CD4-positive, alpha-beta T cell treated with Interleukin-10 for 1 hour (primary cell): ENCODE measurements around the gene PTPRQ.
"Not testable (repeated sequence)": the region's sequence is repeated elsewhere in the genome, so short reads cannot be mapped to it uniquely, and the experiment has no call there.

Experiments
- DNase-seq: peaks from one replicate; pipeline ENCODE4 v3.0.0-alpha.2; 2020

Gene PTPRQ

GRCh38 chr12:80477521-80478145, 33.6 kb downstream of the PTPRQ start:
- DNase-seq: not testable (repeated sequence)

- DNase-seq: no peak
Observed at GRCh38 chr12:80484746-80485145, 40.7 kb downstream of the PTPRQ start.

GRCh38 chr12:80485222-80485987, 41.4 kb downstream of the PTPRQ start:
- DNase-seq: no peak

DNA sequence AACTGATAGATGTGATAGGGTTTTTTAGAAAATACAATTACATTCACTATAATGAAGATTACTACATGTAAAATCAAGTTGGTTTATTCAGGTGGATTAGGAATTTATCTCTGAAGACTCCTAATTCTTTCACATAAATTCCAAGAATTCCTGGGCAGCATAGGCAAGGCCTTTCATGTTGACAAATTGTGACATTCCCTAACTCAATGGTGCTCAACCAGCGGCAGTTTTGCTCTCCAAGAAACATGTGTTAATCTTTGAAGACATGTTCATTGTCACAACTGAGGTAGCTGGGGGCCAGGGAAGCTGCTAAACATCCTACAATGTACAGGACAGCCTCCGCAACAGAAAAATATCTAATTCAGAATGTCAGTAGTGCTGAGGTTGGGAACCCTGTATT, 46.3 kb downstream of the PTPRQ start:
- DNase-seq: no peak

DNA sequence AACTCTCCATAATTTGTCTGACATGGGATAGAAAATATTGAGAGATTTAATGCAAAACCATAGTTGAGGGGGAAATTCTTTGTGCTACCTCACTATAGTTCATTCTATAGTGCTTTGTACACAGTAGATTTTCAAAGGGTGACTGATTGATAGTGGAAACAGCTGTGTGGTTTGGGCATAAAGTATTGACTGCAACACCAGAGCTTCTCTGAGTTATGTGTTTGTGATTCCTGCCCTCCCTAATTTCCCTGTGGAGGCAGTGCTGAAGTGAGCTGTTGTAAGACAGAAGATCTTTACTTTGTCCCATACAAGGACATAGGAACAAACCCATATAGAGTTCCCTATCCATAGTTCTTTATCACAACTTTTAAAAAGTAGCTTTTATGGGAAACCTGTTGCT, 47.1 kb downstream of the PTPRQ start:
- no peak for DNase-seq

DNA sequence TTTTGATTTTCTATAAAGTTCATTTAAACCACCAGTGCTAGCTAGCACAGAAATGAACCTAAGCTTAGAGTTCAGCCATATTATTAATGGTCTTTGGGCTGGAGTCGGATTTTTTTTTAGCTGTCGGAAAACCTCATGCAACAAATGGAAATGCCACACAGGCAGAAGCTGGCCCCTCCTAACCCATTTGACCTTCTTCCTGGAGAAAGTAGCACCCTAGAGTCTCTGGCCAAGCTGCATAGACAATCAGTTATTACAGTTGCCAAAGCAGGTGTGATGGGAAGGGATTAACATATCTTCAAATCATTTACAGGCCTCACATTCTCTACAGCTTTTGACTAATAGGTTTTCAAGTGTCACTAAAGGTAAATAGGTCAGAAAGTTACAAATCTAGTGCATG, 49.4 kb downstream of the PTPRQ start:
- no peak for DNase-seq

DNA sequence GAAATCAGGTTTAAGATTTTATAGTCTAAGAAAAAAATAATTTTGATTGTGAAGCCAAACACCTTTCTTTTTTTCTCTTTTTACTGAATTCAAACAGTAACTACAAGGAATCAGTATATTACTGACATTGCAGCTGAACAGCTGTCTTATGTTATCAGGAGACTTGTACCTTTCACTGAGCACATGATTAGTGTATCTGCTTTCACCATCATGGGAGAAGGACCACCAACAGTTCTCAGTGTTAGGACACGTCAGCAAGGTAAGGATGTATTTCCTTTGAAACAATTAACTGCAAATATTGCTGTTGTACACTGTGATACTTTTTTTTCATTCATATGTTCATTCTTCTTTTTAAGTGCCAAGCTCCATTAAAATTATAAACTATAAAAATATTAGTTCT, 50.8 kb downstream of the PTPRQ start:
- DNase-seq: no peak

GRCh38 chr12:80498059-80498728, 54.2 kb downstream of the PTPRQ start:
- no peak for DNase-seq

DNA sequence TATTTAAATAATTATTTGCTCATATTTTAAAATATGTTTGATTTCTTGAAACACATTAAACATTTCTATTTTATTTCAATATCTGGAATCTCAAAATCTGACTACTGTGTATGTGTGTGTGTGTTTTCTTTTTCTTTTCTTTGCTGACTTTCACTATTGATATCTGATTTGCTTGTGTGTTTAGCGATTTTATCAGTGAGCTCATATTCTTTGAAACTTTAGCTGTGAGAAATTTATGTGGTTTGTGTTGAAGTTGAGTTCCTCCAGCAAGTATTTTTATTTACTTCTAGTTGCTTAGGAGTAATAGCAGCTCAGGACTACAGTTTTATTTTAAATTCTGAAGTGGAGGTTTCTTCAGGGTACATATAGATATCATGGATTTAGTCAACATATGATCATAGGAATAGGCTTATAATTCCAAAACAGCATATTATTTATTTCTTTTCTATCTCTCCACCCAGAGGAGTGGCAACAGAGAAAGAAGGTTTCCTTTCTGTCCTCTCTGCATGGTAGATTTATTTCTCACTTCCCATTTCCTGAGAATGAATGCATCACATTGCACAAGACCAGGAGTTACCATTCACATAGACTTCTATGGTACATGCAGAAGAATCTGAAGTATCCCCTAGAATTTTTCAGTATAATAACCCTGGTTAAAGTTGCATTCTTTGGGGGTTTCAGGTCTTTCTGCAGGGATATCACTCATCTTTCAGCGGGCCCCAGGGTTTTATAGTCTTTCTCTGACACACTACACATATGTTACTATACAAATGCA, 60.5 kb downstream of the PTPRQ start:
- DNase-seq: no peak

DNA sequence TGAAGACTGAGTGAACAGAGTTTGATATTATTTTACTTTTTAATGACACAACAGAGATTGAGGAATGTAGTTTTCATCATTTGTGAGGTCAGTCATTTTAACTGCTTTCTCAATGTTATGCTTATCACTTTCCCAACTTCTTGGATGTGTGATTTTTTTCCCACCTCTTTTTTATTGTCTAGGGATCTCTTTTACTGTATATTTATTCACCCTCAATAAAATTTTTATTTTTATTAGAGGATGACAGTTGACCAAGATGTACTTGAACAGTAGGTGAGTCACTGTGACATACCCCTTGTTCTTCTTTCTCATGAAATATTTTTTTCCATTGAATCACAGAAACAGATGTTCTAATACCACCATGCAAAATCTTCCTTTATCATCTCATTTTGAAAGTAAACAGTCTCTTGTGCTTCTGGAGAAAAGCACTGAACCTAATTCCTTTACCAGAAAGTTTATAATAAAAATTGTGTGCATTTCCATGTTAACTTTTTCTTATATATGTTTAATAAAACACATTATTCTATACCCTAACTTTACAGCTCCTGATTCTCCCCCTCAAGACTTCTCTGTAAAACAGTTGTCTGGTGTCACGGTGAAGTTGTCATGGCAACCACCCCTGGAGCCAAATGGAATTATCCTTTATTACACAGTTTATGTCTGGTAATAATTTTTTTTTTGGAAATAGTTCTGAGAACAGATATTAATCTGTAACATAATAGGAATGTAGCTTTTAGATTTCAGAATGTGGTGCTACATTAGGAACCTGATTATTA, 65.9 kb downstream of the PTPRQ start:
- DNase-seq: no peak

- no peak for DNase-seq
Observed at GRCh38 chr12:80512781-80513180, 68.7 kb downstream of the PTPRQ start.

- no peak for DNase-seq
Observed at GRCh38 chr12:80513211-80513610, 69.2 kb downstream of the PTPRQ start.

DNA sequence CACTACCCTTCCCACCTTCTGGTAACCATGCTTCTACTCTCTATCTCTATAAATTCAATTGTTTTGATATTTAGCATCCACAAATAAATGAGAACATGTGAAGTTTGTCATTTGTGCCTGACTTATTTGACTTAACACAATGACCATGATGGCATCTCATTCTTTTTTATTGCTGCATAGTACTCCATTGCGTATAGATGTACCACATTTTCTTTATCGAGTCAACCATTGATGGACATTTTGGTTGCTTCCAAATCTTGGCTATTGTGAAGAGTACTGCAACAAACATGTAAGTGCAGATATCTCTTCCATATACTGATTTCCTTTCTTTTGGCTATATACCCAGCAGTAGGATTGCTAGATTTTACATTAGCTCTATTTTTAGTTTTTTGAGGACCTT, 73.6 kb downstream of the PTPRQ start:
- no peak for DNase-seq

DNA sequence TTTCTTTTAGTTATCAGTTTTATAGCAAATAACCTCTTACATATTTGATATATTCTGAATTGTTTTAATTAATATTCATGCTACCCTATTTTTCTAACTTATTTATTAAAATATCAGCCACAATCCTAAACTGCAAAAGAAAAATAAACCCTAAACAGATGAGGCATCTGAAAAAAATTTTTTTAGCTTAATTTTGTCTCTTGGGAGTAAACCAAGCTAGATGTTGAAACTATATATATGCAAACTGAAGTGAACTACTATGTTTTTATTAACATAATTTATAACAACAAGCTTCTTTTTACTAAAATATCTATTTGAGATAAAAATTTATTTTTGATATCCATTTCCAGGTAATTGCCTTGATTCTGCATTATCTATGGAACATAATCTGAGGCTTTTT, 87.6 kb downstream of the PTPRQ start:
- DNase-seq: no peak

GRCh38 chr12:80539029-80539428, 95.0 kb downstream of the PTPRQ start:
- DNase-seq: no peak

GRCh38 chr12:80549298-80549697, 105.3 kb downstream of the PTPRQ start:
- no peak for DNase-seq

DNA sequence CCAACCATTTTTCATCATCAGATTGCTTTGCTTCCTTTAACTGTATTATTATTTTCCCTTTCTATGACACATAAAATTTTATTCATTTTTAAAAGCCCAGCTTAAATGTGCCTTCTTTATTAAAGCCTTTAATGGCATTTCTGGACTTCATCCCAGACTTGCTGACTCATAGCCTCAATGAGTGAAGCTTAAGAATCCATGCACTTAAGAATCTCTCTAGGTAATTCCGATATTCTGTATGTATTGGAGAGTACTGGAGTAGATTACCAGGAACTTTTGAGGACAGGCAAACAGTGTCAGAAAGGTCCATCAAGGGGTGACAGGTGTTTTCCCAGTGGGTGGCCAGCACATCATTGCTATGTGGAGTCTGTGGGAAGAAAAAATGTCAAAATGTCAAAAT, 107.9 kb downstream of the PTPRQ start:
- no peak for DNase-seq

- DNase-seq: no peak
Observed at GRCh38 chr12:80553316-80553715, 109.3 kb downstream of the PTPRQ start.

DNA sequence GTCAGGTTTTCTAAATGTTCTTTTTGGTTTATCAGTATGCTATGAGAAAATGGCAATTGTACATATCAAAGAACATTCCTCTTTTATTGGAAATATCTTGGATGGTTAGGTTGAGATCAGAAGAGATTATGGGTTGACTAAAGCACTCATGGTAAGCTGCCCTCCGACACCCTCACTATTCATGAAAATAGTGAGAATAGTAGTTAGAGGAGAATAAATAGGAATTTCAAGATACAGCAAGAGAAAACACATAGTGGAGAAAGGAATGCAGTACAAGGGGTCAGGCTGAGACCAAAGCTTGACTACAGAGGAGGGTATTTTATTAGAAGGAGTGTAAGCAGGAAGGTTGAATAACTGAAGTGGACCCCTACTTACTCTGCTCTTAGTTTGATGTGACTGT, 112.5 kb downstream of the PTPRQ start:
- DNase-seq: no peak

- DNase-seq: no peak
Observed at GRCh38 chr12:80559766-80560165, 115.7 kb downstream of the PTPRQ start.

DNA sequence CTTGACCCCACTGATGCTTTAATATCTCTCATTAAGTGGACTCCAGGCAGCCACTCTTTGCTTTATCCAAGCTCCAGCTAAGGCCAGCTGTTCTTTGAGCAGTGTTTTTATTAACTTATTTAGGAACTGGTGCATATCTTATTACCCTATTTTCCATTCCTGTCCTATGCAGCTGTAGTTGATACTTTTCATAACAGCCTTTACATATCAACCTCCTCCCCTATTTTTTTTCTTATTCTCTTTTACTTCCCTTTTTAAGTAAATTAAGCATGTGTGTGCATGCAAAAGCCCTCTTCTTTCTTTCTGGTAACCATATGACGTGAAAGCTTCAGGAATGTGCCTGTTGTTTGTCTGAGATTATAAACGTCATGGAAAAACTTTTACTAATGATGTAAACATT, 121.2 kb downstream of the PTPRQ start:
- no peak for DNase-seq

DNA sequence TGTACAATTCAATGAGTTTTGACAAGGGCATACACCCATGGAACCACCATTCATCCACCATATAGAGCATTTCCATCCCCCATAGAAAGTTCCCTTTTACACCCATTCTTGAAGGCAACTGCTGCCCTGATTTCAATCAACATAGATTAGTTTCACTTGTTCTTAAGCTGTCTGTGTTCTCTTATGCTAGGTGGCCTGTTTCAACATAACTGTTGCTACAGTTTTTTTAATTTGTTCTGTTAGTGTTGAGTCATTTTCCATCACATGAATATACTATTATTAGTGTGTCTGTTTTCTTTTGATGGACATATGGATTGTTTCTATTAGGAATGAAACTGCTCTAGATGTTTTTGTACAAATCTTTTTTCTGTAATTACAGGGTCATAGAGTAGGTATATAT, 123.4 kb downstream of the PTPRQ start:
- no peak for DNase-seq
